HG02885 (cell line): ENCODE measurements around the gene SLC12A9.
"Not testable (repeated sequence)": the region's sequence is repeated elsewhere in the genome, so short reads cannot be mapped to it uniquely, and the experiment has no call there.

ENCODE experiments used
- ATAC-seq: cut with Tn5 transposase; IDR thresholded peaks from one replicate; pipeline ENCODE4 v1.9.1; 2021; ENCODE audit warnings: mild to moderate bottlenecking; ENCODE audit not compliant: unreplicated experiment, poor library complexity

The SLC12A9 gene, protein sequence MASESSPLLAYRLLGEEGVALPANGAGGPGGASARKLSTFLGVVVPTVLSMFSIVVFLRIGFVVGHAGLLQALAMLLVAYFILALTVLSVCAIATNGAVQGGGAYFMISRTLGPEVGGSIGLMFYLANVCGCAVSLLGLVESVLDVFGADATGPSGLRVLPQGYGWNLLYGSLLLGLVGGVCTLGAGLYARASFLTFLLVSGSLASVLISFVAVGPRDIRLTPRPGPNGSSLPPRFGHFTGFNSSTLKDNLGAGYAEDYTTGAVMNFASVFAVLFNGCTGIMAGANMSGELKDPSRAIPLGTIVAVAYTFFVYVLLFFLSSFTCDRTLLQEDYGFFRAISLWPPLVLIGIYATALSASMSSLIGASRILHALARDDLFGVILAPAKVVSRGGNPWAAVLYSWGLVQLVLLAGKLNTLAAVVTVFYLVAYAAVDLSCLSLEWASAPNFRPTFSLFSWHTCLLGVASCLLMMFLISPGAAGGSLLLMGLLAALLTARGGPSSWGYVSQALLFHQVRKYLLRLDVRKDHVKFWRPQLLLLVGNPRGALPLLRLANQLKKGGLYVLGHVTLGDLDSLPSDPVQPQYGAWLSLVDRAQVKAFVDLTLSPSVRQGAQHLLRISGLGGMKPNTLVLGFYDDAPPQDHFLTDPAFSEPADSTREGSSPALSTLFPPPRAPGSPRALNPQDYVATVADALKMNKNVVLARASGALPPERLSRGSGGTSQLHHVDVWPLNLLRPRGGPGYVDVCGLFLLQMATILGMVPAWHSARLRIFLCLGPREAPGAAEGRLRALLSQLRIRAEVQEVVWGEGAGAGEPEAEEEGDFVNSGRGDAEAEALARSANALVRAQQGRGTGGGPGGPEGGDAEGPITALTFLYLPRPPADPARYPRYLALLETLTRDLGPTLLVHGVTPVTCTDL

GRCh38 chr7:100852048-100852872 is at the start of gene SLC12A9:
SLC12A9 (plus strand) TSS chr7:100852713; CDS start chr7:100854198, 1,485 bp downstream.
- ATAC-seq = peak; percentile 94

- no peak for ATAC-seq
Measured at GRCh38 chr7:100802951-100803350, 49.6 kb upstream of the SLC12A9 start.

DNA sequence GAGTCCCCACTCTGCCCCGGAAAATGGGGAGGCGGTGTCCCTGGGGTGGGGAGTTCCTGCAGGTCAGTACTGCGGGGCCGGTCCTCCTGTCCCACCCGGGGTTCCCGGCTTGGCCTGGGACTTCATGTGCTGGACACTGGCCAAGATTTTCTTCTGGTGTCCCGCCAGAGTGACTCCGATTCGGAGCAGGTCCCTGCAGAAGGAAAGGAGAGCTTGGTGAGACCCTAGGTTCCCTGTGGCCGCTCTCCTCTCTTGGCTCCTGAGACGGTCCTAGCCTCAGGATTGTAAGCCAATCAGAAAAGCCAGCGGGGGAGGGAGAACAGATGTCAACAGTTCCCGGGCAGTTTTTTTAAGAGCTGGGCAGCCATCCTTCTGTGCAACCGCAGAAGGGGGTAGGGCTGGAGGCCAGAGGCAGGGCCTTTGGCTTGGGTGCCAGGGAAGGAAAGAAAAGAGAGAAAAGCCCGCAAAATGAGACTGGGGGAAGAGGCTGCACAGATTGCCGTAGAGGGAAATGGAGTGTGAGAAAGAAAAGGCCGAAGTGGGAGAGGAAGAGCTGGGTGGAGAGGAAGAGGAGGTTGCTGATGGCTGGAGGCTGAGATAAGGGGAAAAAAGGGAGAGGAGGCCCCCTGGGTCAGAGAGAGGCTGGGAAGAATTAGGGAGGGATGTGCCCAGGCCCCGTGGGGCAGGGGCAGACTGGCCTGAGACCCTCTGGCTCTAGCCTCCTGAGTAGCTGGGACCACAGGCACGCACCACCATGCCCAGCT is 48.9 kb upstream of the SLC12A9 start:
- peak; percentile 94 for ATAC-seq

GRCh38 chr7:100804681-100805431 is 47.7 kb upstream of the SLC12A9 start:
- ATAC-seq = no peak

DNA sequence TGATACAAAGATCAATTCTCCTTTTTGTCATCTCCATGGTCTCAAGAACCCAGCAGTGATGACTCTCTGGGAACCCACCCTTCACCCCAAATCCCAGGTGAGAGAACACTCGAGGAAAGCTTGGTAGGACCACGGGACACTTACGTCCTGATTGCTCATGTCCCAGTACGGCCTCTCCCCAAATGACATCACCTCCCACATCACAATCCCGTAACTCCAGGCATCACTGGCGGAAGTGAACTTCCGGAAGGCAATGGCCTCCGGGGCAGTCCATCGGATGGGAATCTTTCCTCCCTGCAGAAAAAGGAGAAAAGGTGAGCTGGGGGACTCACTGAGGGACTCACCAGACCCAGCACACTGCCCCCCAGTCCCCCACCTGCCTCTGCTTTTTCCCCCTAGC is 46.2 kb upstream of the SLC12A9 start:
- ATAC-seq = no peak

- ATAC-seq = not testable (repeated sequence)
Measured at GRCh38 chr7:100806883-100807282, 45.6 kb upstream of the SLC12A9 start.

DNA sequence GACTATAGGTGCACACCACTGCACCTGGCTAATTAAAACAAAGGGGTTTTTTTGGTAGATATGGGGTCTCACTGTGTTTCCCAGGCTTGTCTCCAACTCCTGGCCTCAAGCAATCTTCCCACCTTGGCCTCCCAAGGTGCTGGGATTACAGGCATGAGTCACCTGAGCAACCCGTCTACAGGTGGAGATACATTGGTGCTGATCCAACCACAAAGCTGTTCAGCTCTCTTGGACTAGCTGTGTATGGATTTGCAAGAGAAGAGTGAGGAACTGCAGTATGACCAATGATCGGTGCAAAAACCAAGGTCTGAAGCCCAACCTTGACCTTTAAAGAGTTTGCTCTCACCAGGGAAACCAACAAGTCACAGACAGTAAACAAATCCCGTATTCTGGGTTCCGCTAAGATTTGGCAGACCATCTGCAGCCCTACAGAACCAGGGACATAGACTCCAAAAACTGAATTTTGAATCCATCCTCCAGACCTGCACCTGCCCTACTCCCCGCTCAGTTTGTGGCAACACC is 44.1 kb upstream of the SLC12A9 start:
- no peak for ATAC-seq

GRCh38 chr7:100811480-100811879 is 41.0 kb upstream of the SLC12A9 start:
- ATAC-seq = no peak

GRCh38 chr7:100812729-100813128 is 39.8 kb upstream of the SLC12A9 start:
- ATAC-seq = no peak

GRCh38 chr7:100816515-100816914 is 36.0 kb upstream of the SLC12A9 start:
- ATAC-seq = not testable (repeated sequence)

DNA sequence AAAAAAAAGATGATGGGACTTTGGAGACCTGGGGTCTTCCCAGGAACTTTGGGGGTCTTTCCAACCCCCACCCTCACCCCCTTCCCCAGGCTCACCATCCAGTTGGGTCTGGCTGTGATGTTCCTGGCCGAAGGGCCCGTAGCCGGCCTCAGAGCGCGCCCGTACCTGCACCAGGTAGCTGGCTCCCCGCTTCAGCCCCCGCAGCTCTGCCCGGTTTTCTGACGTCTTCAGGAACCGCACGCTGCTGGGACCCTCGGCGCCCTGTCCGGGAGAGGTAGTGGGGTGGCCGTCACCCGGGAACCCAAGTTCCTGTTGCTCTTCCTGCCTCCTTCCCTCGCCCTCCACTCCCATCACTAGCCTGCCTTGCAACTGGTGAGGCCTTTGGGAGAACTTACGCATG is 35.4 kb upstream of the SLC12A9 start:
- no peak for ATAC-seq

GRCh38 chr7:100818366-100818765 is 34.1 kb upstream of the SLC12A9 start:
- ATAC-seq = no peak

- no peak for ATAC-seq
Measured at GRCh38 chr7:100818825-100819224, 33.7 kb upstream of the SLC12A9 start.

DNA sequence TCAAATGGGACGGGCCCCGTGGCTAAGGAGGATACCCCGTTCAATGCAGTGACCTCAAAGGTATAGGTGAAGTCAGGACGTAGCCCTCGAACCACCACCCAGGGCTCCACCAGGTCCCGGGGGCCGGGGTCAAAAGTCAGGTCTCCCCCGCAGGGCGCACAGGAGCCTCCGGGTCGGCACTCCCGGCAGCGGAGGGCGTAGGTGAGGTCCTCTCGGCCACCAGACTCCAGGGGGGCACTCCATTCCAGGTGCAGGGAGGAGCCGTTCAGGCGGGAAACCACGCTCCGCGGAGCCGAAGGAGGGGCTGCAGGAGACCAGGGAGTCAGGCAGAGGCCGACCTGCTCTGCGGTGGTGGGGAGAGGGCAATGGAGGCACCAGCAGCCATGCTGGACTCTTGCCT is 32.9 kb upstream of the SLC12A9 start:
- no peak for ATAC-seq

DNA sequence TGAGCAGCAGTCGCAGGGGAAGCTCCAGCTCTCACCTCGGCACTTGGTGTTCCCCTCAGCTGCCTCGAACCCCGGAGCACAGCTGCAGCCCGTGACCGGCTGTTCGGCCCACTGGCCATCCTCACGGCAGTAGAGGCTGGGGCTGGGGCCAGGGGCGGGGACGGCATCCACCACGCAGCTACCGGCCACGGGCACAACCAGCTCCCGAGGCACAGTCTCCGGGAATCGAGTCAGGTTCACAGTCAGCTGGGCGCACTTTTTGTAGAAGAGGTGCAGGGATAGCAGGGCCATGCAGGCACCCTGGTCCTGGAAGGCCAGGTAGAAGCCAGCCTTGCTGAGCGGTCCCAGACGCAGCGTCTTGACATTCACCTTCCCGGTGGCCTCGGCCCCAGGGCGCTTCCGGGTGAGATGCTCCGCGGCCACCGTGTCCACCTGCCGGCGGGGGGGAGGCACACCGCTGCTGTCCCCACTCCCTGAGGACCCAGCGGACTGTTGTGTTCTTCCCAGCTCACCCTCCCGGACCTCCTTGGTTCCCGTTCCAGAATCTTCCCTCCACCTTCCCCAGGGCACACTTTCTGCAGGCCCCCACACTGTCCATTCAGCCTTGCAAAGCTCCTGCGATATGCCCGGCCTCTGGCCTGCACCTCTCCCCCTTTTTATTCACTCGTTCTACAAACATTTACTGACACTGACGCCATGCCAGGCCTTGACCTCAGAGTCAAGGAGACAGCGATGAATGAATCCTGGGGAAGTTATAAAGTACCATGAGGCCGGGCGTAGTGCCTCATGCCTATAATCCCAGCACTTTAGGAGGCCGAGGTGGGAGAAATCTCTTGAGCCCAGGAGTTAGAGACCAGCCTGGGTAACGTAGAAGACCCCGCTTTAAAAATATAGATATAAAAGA is 30.0 kb upstream of the SLC12A9 start:
- ATAC-seq = no peak

GRCh38 chr7:100823140-100823525 is 29.4 kb upstream of the SLC12A9 start:
- ATAC-seq = no peak

DNA sequence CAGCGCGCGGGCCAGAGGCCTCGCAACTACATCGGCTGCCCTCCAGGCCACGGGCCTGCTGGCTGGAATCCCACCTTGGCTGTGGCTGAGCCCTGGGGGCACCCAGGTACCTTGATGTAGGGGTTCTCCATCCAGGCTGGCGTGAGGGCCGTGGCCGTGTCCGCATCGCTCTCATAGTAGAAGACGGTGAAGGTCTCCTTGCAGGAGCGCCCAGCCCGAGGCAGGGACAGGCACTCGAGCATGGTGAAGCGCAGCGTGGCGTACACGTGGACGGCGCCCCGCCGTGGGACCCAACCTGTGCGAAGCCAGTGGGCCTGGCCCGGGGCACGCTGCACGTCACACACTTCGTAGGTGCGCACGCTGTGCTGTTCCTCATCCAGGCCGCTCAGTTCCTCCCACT is 29.0 kb upstream of the SLC12A9 start:
- ATAC-seq = no peak
